CD4-positive, alpha-beta T cell treated with Interleukin-17A for 4 hours (primary cell): Measurements from ENCODE around the gene ORC1.
"Not testable (repeated sequence)": the region's sequence is repeated elsewhere in the genome, so short reads cannot be mapped to it uniquely, and the experiment has no call there.

Source experiments
- DNase-seq: peaks from one replicate; pipeline ENCODE4 v3.0.0-alpha.2; 2020; ENCODE audit warnings: mixed read lengths

Gene ORC1

DNA sequence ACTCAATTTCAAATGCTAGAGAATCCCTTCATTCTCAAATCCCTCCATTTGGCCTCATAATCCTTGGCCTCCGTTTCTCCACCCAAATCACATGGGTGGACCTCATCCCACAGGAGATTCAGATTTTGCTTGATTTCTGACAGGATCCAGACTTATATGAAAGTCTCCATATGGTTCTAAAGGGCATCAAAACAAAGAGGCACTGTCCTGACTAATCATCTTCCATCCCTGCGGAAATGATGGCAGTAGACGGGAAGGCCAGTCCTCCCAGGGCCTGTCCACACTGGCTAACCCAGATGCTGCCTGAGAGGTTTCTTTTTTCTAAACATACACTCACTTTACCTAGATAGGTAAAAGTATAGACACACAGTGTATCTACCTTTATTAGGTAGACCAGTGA is 18.8 kb downstream of the ORC1 start:
- DNase-seq, result no peak

DNA sequence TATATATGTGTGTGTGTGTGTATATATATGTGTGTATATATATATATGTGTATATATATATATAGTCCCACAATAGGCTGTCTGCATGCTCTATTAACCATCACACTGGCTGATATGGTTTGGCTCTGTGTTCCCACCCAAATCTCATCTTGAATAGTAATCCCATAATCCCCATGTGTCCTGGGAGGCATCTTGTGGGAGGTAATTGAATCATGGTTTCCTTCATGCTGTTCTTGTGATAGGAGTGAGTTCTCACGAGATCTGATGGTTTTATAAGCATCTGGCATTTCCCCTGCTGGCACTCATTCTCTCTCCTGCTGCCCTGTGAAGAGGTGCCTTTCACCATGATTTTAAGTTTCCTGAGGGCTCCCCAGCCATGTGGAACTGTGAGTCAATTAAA is 34.4 kb downstream of the ORC1 start:
- DNase-seq, result not testable (repeated sequence)

DNA sequence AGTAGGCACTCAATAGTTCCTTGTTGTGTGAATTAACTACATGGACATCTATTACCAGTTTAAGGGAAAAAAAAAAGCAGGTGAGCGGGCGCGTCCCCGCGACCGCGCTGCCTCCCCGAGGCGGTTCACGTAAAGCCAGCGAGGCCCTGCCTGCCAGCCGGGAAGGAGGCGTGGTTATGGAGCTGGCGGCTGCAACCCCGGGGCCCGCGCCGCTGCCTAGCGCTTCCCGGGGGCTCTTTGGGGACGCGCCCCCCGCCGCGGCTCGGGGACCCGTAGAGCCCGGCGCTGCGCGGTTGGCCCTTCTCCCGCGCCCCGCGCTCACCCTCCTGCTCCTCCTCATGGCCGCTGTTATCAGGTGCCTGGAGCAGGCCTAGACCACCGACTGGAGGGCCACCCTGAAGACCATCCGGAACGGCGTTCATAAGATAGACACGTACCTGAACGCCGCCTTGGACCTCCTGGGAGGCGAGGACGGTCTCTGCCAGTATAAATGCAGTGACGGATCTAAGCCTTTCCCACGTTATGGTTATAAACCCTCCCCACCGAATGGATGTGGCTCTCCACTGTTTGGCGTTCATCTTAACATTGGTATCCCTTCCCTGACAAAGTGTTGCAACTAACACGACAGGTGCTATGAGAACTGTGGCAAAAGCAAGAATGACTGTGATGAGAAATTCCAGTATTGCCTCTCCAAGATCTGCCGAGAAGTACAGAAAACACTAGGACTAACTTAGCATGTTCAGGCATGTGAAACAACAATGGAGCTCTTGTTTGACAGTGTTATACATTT is 35.6 kb downstream of the ORC1 start:
- peak; percentile 78 for DNase-seq

DNA sequence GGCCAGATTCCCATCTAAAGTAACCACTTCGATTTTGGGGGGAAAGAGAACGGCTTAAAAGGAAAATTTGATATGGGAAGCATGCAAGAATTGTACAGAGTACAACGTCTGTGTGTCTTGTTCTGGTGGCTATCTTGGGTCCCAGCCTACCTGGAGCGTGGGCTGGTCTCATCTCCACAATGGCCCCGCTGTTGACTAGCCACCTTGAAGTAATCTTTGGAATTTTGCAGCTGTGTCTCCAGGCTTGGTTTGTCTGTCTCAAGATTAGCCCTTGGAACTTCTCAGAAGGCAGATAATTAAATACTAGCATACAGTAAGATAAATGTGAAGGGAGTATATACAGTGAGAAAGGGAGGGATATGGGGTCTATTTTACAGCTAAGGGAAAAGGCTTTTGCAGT is 37.0 kb downstream of the ORC1 start:
- DNase-seq, result no peak

DNA sequence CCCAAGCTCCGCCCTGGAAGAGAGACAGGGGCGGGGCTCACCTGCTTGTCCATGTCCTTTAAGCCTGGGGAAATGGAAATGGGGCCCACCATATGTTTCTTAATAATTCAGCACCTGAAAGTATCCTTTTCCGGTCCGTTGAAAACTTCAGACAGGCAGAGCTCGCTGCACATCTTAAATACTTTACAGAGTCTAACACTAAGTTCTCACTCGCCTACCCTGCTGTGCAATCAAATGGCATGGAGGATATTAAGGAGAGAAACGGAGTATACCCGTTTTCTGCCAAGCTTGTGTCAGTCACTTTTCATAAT is 37.8 kb downstream of the ORC1 start:
- DNase-seq, result no peak

DNA sequence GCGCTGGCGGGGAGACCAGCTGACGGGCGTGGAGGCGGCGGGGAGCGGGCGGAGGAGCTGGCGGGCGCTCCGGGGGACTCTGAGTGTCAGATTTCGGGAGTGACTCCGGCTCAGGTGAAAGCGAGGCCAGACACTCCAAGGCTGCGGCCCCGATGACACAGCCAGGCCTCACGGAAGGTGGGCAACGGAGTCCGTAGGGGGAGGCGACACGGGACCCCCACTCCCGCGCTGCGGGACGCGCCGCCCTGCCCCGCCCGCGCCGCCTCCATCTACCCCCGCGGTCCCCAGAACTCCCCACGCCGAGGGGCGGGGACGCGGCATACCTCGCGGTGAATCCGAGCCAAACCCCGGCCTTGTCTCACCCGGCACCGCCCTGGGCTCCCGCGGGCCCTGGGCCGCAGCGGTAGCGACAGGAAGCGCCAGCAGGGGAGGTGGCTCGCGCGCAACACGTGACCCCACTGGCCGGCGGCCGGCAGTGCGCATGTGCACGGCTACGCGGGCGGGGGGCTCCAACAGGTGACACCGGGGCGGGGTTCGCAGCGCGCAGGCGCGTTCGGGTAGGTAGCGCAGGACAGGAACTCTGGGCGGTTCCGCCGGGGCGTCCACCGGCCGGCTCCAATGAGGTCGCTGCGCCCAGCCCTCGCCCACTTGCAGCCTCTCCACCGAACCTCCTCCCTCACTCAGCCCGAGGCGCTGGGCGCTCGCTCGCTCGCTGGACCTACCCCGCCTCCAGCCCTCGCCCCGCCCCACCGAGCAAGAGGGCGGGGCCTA is 38.3 kb downstream of the ORC1 start, which contains the start of gene CC2D1B:
Gene CC2D1B, minus strand, starts transcription at position 460 of the 771 bp plus-strand sequence. CDS start 1,585 bp downstream, outside the sequence.
- peak; percentile 100 for DNase-seq

DNA sequence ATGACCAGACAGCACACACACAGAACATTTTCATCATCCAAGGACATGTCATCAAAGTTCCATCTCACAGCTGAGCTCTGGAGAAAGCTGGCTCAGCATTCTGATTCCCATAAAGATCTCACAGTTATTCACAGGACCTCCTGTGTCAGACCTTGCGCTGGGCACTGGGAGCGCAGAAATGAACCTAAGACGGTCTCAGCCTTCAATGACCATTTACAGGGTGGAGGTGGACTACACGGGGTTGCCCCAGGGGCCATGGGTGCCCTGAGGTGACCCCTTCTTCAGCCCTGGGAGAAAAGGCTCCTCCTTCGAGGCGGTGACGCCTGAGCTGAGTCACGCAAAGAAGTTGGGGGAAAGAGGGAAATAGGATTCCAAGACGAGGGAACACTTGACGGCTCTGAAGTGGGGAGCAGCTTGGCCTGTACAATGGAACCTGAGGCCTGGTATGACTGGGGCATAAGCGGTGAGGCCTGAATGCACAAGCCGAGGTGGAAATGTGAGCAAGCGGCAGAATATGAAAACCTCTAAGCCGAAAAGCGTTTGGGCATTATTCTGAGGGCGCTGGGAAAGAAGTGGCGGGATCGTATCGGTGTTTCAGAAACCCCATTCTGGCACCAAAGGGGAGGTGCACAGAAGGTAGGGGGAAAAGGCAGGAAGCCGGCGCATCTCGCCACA is 39.0 kb downstream of the ORC1 start:
- peak; percentile 13 for DNase-seq

DNA sequence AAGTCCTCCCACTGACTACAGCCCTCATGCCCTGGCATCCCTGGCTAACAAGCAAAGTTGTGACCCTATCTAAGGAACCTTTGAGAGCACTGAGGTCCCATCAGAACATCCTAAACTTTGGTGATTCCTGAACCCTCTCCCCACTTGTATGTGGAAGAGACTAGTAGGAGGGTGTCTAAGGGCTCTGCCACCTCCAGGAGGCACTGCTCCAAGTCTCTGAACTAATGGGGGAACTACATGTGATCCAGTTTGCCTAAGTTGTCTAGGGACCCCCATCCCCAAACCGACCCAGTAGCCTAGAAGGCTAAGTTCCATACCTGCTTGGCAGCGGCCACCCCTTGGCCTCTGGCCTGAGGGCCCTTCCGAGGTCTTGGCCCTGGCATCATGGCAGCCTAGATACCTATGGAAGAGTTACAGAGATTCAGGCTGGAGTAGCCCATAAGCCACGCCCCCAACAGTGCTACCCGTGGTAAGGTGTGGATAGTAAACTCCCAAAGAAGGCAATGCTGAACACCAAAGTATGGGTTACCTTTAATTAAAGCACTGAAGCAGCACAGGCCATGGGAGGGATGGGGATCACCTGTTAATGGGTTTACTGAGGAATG is 39.9 kb downstream of the ORC1 start:
- peak; percentile 22 for DNase-seq

DNA sequence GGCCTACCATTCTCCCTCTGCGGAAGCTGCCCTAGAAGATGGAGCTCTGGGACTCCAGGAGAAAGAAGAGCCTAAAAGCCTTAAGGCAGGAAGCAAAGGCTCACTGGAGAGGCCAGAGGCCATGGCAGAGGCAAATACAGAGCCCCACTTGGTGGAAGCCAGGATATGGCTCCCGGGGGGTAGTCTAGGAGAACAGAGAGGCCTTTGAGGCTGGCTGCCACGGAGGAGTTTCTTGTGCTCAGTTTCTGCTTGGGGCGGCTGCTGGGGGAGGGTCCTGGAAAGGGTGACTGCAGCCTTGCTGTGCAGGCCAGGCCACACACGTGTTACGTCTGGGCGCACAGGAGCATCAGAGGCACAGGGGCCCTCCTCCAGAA is 43.6 kb downstream of the ORC1 start:
- no peak for DNase-seq

DNA sequence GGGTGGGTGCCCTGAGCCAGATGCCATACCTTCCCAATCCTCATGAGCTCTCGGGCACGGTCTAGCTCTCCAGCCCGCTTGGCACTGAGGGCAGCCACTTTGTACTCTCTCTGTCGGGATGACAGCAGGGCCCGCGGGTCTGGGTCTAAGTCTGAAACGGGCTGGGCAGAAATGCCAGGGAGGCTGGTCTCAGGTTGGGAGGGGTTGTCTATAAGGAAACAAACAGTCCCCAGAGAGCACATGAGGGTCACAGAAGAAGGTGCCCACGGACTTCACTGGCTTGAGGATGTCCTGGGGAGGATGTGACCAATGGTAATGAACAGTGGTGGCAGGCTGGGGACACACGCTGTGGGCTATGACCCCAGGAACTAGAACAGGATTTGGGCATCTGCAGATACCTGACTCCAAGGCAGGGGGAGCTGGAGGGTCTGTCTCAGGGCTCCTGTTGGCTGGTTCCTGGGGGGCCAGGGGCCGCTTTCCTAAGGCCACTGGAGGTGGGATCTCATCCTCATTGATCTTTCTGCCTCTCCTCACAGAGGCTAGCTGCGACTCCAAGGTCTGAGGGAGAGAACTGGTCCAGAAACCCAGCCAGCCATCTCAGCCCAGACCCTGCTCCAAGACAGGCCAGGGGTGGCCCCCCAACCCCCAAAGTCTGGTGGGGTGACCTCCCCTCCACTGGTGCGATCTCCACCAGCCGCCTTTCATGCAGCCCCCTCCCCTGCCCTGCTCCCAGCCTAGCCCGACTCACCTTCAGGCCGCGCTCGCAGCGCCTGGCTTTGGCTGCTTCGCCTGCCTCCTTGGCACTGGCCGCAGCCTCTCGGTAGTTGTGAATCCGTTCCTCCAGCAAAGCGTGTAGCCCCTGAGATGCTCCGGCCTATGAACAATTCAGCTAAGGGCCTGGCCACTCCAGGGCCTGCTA is 44.3 kb downstream of the ORC1 start:
- DNase-seq, result no peak

DNA sequence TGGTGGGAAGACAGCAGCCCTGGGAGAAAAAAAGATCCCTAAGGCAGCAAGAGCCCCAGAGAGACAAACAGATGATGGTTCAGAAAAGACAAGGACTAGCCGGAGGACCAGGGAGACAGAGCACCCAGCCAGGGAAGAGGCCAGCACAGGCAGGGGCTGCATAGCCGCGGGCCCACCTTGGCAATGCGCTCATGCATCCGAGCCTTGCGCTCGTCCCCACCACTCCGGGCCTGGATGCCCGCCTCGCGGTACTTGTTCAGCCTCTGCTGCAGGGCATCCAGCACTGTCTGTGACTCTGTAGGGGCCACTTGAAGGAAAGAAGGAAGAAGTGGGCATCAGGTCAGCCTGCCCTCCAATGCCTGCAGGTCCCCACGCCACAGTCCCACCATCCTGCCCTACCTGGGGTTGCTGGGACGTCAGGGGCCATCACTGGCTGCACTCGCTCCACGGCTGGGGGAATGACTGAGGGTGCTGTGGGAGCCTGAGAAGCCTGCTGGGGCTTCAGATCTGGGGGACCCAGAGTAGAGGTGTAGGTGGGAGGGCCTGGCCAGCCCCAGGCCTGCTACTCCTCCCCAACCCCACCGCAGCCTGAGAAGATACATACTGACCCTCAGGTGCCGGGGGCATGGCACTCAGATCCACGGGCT is 45.2 kb downstream of the ORC1 start:
- no peak for DNase-seq

DNA sequence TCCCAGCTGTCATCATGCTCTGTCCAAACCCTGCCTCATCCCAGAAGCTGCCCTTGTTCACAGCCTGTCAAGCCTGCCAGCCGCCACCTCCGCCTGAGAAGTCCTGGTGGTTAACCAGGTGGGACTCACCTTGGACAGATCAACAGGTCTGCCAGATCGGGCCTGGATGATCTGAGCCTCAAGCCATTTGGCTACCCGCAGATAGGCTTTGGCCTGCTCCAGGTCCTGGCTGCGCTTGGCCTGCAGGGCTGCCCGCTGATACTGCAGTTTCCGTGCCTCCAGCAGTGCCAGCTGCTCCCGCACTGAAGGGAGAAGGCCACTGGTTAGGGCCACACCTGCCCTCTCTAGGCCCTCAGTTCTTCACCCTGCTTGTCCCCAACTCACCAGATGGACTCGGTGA is 46.8 kb downstream of the ORC1 start:
- DNase-seq, result no peak

DNA sequence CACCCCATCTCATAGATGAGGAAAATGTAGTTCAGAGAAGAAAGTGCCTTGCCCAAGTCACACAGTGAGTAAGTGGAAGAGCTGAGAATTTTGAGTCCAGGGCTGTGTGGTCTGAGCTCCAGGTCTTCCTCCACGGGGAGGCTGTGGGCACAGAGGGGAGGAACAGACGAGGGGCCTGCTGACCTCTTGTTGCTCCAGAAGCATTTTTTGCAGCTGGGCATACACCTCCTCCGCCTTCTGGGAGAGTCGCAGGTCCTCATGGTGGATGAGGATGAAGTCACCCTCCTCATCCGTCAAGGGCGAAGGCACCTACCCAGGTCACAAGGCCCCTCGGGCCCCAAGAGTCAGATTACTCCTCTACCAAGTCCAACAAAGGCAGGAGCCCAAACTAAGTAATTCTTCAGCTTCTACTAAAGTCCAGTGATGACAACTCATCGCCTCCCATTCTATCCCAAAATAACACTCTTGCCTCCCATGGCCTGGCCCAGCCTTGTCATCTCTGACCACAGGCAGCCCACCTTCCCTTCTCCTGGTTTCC is 47.3 kb downstream of the ORC1 start:
- no peak for DNase-seq

DNA sequence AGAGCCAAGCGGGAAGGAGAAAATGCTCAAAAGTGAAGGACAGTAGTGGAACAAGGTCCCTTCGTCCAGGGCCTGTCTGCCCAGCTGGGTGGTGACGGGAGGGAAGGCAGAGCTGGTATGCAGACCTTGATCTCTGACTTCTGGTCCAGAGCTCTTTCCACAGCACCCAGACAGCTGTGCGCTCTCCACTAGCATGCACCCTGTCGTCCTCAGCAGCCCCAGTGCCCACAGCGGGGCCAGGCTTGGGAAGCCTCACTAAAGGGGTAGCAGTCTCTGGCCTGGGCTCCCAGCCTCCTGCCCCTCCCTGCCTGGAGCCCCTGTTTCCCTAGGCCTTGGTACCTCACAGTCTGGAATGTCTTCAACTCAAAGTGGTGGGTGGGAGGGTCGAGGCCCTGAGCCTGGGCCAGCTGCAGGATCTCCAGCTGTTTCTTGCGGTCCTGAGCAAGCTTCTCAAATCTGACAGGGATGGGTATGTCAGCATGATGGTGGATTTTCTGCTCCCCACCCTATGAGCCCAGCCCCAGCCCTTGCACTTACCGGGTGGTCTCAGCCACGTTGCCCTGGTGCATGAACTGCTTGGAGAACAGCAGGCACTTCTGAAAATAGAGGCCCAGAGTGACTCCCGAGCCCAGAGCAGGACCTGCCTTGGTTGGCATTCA is 48.2 kb downstream of the ORC1 start:
- no peak for DNase-seq

DNA sequence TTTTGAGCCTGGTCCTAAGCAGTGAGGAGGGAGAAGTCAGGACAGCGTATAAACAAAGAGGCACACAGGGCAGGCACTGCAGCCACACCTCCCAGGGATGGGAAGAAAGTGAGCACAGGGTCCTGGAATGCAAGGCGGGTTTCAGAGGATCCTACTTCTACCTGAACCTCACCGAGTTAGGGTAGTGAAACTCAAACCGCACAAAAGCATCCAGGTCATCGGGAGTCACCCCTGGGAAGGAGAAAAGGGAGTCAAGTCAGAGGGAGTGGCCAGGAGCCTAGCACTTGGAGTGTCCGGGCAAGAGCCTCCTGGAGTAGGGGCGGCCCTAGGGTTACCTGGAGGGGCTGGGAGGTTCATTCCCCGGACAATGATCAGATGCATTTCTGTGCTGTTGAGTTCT is 48.8 kb downstream of the ORC1 start:
- DNase-seq, result no peak

DNA sequence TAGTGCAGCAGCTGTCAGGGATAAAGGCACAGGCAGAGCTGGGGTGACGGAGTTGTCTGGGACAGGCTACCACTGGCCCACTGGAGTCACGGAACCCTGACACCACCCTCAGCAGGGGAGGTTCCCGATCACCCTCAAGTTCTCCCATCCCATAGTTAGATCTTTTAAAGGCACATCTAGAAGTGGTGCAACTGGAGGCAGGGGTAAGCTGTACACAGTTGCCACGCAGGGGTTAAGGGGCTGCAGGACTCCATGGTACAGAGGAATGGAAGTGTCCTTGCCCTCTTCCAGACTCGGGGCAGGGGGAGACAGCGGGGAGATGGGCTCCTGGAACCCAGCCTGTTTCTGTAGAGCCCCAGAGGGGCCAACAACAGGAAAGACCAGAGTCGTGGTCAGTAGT is 51.5 kb downstream of the ORC1 start:
- no peak for DNase-seq

DNA sequence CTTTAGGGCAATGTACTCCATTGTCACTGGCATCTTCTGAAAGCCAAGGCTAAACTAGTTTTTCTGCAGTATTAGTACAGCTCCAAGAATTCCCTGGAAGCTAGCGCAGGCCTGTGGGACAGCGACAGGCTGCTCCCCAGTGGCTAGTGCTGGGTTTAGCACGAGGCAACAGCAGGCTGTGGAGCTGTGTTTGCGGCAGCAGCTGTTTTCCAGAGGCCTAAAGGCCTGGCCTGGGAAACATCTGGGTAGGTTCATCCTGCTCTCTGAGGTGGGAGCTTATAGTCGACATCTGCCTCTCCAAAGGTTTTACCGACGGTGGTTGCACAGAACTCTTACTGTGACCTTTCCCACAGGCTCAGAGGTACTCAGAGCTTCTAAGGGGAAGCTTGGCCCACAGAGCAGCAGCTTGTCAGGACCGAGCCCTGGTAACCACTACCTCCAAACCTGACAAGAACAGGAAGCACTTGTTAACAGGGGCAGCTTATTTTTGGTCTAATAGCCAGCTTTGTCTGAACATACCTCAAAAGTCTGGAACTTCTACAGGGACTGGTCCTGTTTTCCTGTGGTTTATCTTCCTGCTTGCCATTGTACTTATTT is 55.4 kb downstream of the ORC1 start:
- no peak for DNase-seq

DNA sequence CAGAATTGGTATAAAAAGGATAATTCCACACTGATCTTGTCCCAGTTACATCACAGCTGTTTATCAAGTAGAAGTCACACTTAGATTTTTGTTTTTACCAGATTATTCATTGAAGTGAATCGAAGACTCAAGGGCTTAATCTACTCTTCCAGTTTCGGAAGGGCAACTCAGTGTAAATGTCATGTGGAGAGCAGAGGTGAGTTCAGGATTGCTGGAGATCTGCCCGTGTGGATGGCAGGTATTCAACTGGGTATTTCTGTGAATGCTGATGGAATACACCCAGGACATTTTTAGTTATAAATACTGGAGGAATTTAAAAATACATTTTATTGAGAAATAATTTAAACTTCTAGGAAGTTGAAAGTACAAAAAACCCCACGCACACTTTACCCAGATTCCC is 57.6 kb downstream of the ORC1 start:
- DNase-seq, result no peak

DNA sequence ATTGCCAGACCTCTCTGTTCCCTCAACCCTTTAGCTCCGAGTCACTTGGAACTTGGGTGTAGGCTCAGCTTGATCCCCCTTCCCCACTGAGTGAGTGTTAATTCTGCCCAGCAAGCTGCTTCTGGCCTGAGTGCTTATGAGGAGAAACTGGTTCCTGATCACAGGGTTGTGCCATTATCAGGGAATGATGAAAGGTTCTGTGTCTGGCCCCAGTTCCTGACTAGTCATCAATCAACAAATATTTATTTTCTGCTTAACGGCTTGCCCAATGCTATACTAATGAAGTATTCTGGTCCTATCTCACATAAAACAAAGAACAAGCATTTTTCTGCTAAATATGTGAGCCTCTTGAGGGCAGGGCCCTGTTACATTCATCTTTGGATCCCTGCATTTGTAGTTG is 59.0 kb downstream of the ORC1 start:
- DNase-seq, result no peak

DNA sequence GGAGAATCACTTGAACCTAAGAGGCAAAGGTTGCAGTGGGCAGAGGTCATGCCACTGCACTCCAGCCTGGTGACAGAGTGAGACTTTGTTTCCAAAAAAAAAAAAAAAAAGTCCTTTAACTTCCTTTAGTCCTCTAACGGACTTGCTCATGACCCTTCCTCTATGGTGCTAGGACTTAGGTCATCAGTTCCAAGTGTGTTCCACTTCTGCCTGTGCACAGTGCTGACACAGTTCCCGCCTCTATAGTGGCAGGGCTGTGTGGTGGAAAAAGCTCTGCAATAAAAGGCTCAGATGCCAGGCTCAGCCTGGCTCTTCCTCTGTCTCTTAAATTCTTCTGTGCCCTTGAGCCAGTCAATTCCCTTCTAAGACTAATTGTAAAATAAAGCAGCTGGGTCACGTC is 60.2 kb downstream of the ORC1 start:
- no peak for DNase-seq
